Heart left ventricle (tissue), 16 donors: Measurements from ENCODE around the gene BAIAP2L1. TPM values are rescaled to one million over a fixed set of nuclear protein-coding genes. Genes with fewer than 3 reads are reported as not detected.
A peak's percentile ranks its signal among the peaks of the same experiment; 100 is the strongest.

Source experiments
- ATAC-seq, 4 donors: fragments of 200-7000 bp; cut with Tn5 transposase; one replicate each; pipeline ENCODE4 v1.9.1; 2020 to 2022; ENCODE audit warnings: moderate library complexity in 4 of 4, mild to moderate bottlenecking in 3 of 4, moderate number of reproducible peaks in 1 of 4
- DNase-seq, 5 donors: peaks; one replicate each; pipeline ENCODE4 v3.0.0-alpha.2; 2020
- H3K27ac ChIP-seq, 12 donors: fragments of 200-600 bp; sonication (generic) in 4 of 12; one replicate each; pipeline versions ENCODE4 v1.5.0 to v1.8.0; 2016 to 2022; ENCODE audit warnings: mild to moderate bottlenecking in 2 of 12
- H3K27me3 ChIP-seq, 9 donors: fragments of 200-600 bp; sonication (generic) in 2 of 9; one replicate each; pipeline versions ENCODE4 v1.5.1 to v1.8.0; 2016 to 2022; ENCODE audit warnings: mild to moderate bottlenecking in 3 of 9
- H3K36me3 ChIP-seq, 9 donors: fragments of 200-600 bp; sonication (generic) in 2 of 9; one replicate each; pipeline versions ENCODE4 v1.5.0 to v1.8.0; 2018 to 2022; ENCODE audit warnings: mild to moderate bottlenecking in 2 of 9
- H3K4me1 ChIP-seq, 12 donors: fragments of 200-600 bp; sonication (generic) in 4 of 12; one replicate each; pipeline versions ENCODE4 v1.5.0 to v1.8.0; 2016 to 2022; ENCODE audit warnings: mild to moderate bottlenecking in 3 of 12
- H3K4me3 ChIP-seq, 12 donors: fragments of 200-600 bp; sonication (generic) in 4 of 12; one replicate each; pipeline versions ENCODE4 v1.5.0 to v1.8.0; 2017 to 2022; ENCODE audit warnings: mild to moderate bottlenecking in 9 of 12, moderate library complexity in 4 of 12
- H3K9me3 ChIP-seq, 12 donors: fragments of 200-600 bp; sonication (generic) in 4 of 12; one replicate each; pipeline versions ENCODE4 v1.5.0 to v1.8.0; 2016 to 2022; ENCODE audit warnings: mild to moderate bottlenecking in 1 of 12
- POLR2A ChIP-seq, 2 donors: fragments of 450-650 bp; IDR thresholded peaks; one replicate each; pipeline ENCODE4 v1.6.1; 2017; ENCODE audit warnings: antibody characterized with exemption in 2 of 2, mild to moderate bottlenecking in 2 of 2, moderate library complexity in 2 of 2
- WGBS, 4 donors: extraction: QIAGEN DNeasy Blood & Tissue Kit in 2 of 4; methylation state at CpG; one replicate each; pipeline versions ENCODE4 v1.1.5 to v1.1.7; 2013 to 2018; 5-methylcytosine and 5-hydroxymethylcytosine counted together
- intact Hi-C, 10 donors: fragments of 100-400 bp; cut with DNase I; formaldehyde crosslinking; loops; one replicate each; pipeline versions ENCODE4 v1.11.1 to v1.14.2; 2022
- polyA plus RNA-seq, 2 donors: library from polyadenylated mRNA; stranded (reverse); fragments of 200-250 nt; gene quantifications; one replicate each; pipeline ENCODE4 v1.2.3, GENCODE V29; 2013
- total RNA-seq, 9 donors: library from RNA; depleted of rRNA in 2 of 9; stranded (reverse); fragments of >200 nt in 2 of 9; fragmentation: NEBNext Ultra II Directional in 3 of 9; extraction: Animal tissue kit (Norgen Biotek cat#: 25700) in 3 of 9; gene quantifications; one replicate each; pipeline versions ENCODE4 v1.1.0 to v1.2.4, GENCODE V29; 2016 to 2023
- TF ChIP-seq, protein P1 (sequence below), 12 donors: fragments of 200-600 bp; sonication (generic) in 4 of 12; IDR thresholded peaks; one replicate each; pipeline versions ENCODE4 v1.5.0 to v1.8.0; 2018 to 2022; ENCODE audit warnings: antibody characterized with exemption in 12 of 12, mild to moderate bottlenecking in 5 of 12
- donor health status: ischemic (EF 13 %, LVEDD 7.1; RV severe dilation, severe dysfunction).
- donor health status: healthy with polysubstance abuse.
- donor health status: DM: no; HTN: yes; CAD: no.
- donor health status: DM: no; HTN: no; CAD: no.
- donor health status: ischemic (EF 25% LVEDD 6.9; RV normal size, moderate dysfunction).
- donor health status: ischemic (EF 25% LVEDD 5.7; RV mildly dilated, moderate dysfunction).
- donor health status: healthy.
- donor health status: DM: yes; HTN: yes; CAD: no.
- donor health status: ischemic (EF 35%, LVEDD 5.7; RV mildly dilated, moderate dysfunction).
- donor health status: nonischemic (EF 11% LVEDD 7.7; RV severe dilation, severe dysfunction).
- donor health status: DM: yes; HTN: yes; CAD: no.
- donor health status: PGD.
- donor health status: ischemic (EF 29% LVEDD 5.4; RV normal size, mild dysfunction).
- donor health status: nonischemic (EF 23%, LVEDD 6.1; RV moderate dilation, normal function).

Gene BAIAP2L1
- total and polyA plus RNA-seq, 11 donors: 0.64 to 2.7 (median 2.1) TPM

DNA sequence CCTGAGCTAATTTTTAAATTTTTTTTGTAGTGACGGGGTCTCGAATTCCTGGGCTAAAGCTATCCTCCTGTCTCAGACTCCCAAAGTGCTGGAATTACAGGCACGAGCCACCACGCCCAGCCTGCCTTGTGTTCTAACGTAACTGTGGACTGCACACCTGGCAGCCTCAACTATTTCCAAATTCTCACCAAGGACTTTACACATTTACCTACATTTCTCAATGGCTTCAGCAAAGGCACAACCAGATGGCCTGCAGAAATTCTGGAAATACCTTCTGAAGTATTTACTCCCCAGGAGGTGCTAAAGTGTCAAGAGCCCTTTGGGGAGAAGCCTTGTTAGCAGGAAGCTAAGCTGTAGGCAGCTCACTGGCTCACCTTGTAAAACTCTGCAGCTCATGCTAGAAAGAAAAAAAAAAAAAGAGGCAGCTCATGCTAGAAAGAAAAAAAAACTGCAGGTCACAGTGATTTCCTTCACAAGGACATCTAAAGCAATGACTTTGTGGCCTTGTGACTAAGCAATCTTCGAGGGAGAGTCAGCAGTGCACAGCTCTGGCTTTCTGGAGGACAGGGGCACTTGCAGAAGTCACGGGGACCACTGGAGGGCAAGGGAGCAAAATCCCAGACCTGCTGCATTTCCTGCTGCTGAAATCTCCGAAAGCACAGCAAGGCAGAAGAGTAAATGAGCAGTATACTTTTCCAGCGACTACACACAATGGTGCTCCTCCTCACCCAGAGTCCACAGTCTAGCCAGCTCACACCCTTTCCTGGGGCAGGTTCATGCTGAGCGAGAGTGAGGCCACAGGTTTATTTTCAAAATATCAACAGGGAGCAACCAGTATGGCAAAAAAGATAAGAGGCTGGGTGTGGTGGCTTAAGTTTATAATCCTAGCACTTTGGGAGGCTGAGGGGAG is 40.4 kb downstream of the BAIAP2L1 start:
- no peaks in the 10 kb centered on the region for H3K27me3 ChIP-seq
- ATAC-seq: peak in 3 of 4 donors; percentile 45 to 63 (median 56)
- H3K36me3 ChIP-seq: no peaks in the 10 kb centered on the region
- H3K27ac ChIP-seq: peak overlapping the region in 6 of 12 donors; percentile 26 to 48 (median 32)
- intact Hi-C loops: no loop called here
- peaks cover 0 to 12% (median 5%) of the 10 kb centered on the region in 12 donors for H3K4me1 ChIP-seq
- WGBS, 4 donors: 60 to 78% (median 69%) methylated on average over 10 of the region's 10 CpGs
- H3K9me3 ChIP-seq: no peaks in the 10 kb centered on the region
- TF ChIP-seq, protein P1, sequence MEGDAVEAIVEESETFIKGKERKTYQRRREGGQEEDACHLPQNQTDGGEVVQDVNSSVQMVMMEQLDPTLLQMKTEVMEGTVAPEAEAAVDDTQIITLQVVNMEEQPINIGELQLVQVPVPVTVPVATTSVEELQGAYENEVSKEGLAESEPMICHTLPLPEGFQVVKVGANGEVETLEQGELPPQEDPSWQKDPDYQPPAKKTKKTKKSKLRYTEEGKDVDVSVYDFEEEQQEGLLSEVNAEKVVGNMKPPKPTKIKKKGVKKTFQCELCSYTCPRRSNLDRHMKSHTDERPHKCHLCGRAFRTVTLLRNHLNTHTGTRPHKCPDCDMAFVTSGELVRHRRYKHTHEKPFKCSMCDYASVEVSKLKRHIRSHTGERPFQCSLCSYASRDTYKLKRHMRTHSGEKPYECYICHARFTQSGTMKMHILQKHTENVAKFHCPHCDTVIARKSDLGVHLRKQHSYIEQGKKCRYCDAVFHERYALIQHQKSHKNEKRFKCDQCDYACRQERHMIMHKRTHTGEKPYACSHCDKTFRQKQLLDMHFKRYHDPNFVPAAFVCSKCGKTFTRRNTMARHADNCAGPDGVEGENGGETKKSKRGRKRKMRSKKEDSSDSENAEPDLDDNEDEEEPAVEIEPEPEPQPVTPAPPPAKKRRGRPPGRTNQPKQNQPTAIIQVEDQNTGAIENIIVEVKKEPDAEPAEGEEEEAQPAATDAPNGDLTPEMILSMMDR (IDR thresholded peaks at IDR 0.05): no peak
- TF ChIP-seq POLR2A (IDR thresholded peaks at IDR 0.05): no peak
- H3K4me3 ChIP-seq: no peak overlapping the region
- no peak for DNase-seq

DNA sequence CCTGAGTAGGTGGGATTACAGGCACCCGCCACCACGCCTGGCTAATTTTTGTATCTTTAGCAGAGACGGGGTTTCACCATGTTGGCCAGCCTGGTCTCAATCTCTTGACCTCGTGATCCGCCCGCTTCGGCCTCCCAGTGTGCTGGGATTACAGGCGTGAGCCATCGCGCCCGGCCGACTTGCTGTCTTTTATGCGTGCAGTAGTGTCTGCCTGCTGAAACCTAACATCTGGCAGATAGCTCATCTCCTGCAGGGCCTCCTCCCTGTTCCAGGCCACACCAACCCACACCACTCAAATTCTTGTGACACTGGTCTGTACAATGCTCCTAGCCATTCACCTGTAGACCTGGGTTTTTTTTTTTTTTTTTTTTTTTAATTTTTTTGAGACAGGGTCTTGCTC is 41.5 kb downstream of the BAIAP2L1 start:
- H3K4me3 ChIP-seq: no peak overlapping the region
- intact Hi-C loops: no loop called here
- ATAC-seq (peak in 2 of 4 donors; percentile 39 to 57), DNase-seq (no peak)
- no peaks in the 10 kb centered on the region for H3K36me3 ChIP-seq
- no peaks in the 10 kb centered on the region for H3K9me3 ChIP-seq
- TF ChIP-seq, protein P1 (IDR thresholded peaks at IDR 0.05): no peak
- no peak for TF ChIP-seq POLR2A (IDR thresholded peaks at IDR 0.05)
- no peak overlapping the region for H3K27ac ChIP-seq
- H3K27me3 ChIP-seq: no peaks in the 10 kb centered on the region
- 74 to 88% (median 84%) methylated on average over 13 of the region's 13 CpGs for WGBS, 4 donors
- H3K4me1 ChIP-seq: peaks cover 0 to 14% (median 5%) of the 10 kb centered on the region in 12 donors

DNA sequence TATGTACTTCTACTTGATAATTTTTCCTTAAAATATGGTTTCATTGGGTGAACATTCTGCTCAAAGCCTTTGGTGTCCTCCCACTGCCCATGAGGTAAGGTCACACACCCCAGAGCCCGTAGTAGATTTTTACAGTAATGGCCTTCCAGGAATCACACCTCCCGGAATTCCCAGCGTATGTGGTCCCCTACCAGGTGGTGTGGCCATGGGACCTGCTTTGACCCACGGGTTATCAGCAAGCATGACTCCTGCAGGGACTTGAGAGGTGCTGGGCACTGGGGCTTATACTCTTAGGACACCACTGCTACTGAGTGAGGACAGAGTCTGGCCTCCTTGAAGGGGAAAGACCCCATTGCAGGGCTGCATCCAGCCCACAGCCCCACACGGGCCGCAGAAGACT is 42.2 kb downstream of the BAIAP2L1 start:
- no peak for DNase-seq
- ATAC-seq: no peak
- Histone ChIP-seq H3K36me3 (no peaks in the 10 kb centered on the region), H3K4me3 (no peak overlapping the region), H3K27me3 (no peaks in the 10 kb centered on the region), H3K9me3 (no peaks in the 10 kb centered on the region), H3K4me1 (peaks cover 0 to 15% (median 6%) of the 10 kb centered on the region in 12 donors), H3K27ac (no peak overlapping the region)
- 89 to 95% (median 90%) methylated on average over 5 to 6 of the region's 6 CpGs for WGBS, 4 donors
- TF ChIP-seq POLR2A (IDR thresholded peaks at IDR 0.05): no peak
- TF ChIP-seq, protein P1 (IDR thresholded peaks at IDR 0.05): no peak
- intact Hi-C loops: no loop called here

DNA sequence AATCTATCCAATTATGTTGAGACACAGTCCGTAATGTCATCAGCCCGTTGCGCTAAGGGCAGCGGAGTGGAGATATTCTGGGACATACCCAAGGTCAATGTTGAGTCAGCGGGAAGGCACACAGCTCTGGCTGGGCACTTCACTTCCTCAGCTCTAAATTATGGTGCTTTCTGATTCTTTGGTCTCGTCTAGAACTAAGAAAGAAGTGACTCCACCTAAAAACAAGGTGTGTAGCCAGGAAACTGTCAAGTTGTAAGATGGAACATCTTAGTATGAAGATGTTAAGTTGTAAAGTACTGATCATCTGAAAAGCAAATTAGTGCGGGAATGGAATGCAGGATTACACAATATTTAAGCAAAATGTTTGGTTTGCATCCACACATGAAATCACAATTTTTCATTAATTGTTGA is 43.1 kb downstream of the BAIAP2L1 start:
- TF ChIP-seq, protein P1 (IDR thresholded peaks at IDR 0.05): no peak
- no peak for TF ChIP-seq POLR2A (IDR thresholded peaks at IDR 0.05)
- Histone ChIP-seq H3K27ac (no peak overlapping the region), H3K27me3 (no peaks in the 10 kb centered on the region), H3K36me3 (no peaks in the 10 kb centered on the region), H3K4me3 (no peak overlapping the region), H3K9me3 (no peaks in the 10 kb centered on the region), H3K4me1 (peaks cover 0 to 15% (median 6%) of the 10 kb centered on the region in 12 donors)
- intact Hi-C loops: no loop called here
- DNase-seq: no peak
- 62 to 70% (median 67%) methylated on average over 7 of the region's 7 CpGs for WGBS, 4 donors
- peak in 2 of 4 donors; percentile 38 to 45 for ATAC-seq
